MM.1S (cell line): ENCODE results near the gene TMOD4.

Experiments used
- CTCF ChIP-seq: fragments of 300-600 bp; sonication (generic); IDR thresholded peaks from 2 replicates; pipeline ENCODE4 v1.5.1; 2016; ENCODE audit warnings: antibody characterized with exemption, low read length, mixed read lengths
- EZH2 ChIP-seq: fragments of 300-600 bp; sonication (generic); optimal IDR thresholded peaks from 2 replicates; pipeline ENCODE3; 2017; ENCODE audit warnings: low read depth, mild to moderate bottlenecking, antibody characterized with exemption, low read length, mixed read lengths

- TF ChIP-seq CTCF (no peak), EZH2 (no peak)
Measured at GRCh38 chr1:151187205-151187604, 11.4 kb upstream of the TMOD4 start.
